ENCODE data around the gene WDR1.
A peak's percentile ranks its signal among the peaks of the same experiment; 100 is the strongest.

- TF ChIP-seq EP300 (IDR thresholded peaks at IDR 0.05) (no peak), POLR2AphosphoS5 (IDR thresholded peaks at IDR 0.05) (peak in 1 of 2 donors; percentile 7), POLR2A (IDR thresholded peaks at IDR 0.05; ENCODE audit: low read depth) (no peak)
Measured at GRCh38 chr4:10085386-10085785, 31.2 kb downstream of the WDR1 start.
